Smooth muscle cell (in vitro differentiated cells): ENCODE measurements around the gene KIF12. TPM values are rescaled to one million over a fixed set of nuclear protein-coding genes. Genes with fewer than 3 reads are reported as not detected.

Experiments used
- DNase-seq: peaks from one replicate; lab custom pipeline; 2025; ENCODE audit not compliant: unreplicated experiment; lab: John Stamatoyannopoulos, UW
- H2AFZ ChIP-seq: fragments of 200-600 bp; sonication (generic); 2 replicates; pipeline ENCODE4 v1.6.0; 2016; ENCODE audit warnings: antibody characterized with exemption, low read depth, mild to moderate bottlenecking
- H3F3A ChIP-seq: fragments of 200-600 bp; sonication (generic); 2 replicates; pipeline ENCODE4 v1.6.0; 2017; ENCODE audit warnings: antibody characterized with exemption, low read depth
- H3K27ac ChIP-seq: fragments of 200-600 bp; sonication (generic); 2 replicates; pipeline ENCODE4 v1.5.1; 2016; ENCODE audit warnings: low read depth, mild to moderate bottlenecking
- H3K27me3 ChIP-seq: fragments of 200-600 bp; sonication (generic); 2 replicates; pipeline ENCODE4 v1.6.1; 2016; ENCODE audit warnings: low read depth, mild to moderate bottlenecking
- H3K36me3 ChIP-seq: fragments of 200-600 bp; sonication (generic); 2 replicates; pipeline ENCODE4 v1.5.1; 2016; ENCODE audit warnings: low read depth
- H3K4me1 ChIP-seq: fragments of 200-600 bp; sonication (generic); 2 replicates; pipeline ENCODE4 v1.5.1; 2016; ENCODE audit warnings: low read depth
- H3K4me2 ChIP-seq: fragments of 200-600 bp; sonication (generic); 2 replicates; pipeline ENCODE4 v1.6.0; 2016; ENCODE audit warnings: mild to moderate bottlenecking
- H3K4me3 ChIP-seq: fragments of 200-600 bp; sonication (generic); 2 replicates; pipeline ENCODE4 v1.5.1; 2016; ENCODE audit warnings: mild to moderate bottlenecking
- H3K79me2 ChIP-seq: fragments of 200-600 bp; sonication (generic); 2 replicates; pipeline ENCODE4 v1.6.0; 2016; ENCODE audit warnings: low read depth, mild to moderate bottlenecking
- H3K9ac ChIP-seq: fragments of 200-600 bp; sonication (generic); 2 replicates; pipeline ENCODE4 v1.6.0; 2016; ENCODE audit warnings: low read depth
- H3K9me3 ChIP-seq: fragments of 200-600 bp; sonication (generic); replicated peaks from 2 replicates; pipeline ENCODE4 v1.5.1; 2016; ENCODE audit warnings: low read depth
- H4K20me1 ChIP-seq: fragments of 200-600 bp; sonication (generic); 2 replicates; pipeline ENCODE4 v1.6.0; 2016; ENCODE audit warnings: low read depth
- WGBS: methylation state at CpG from one replicate; pipeline ENCODE4 v1.1.7; 2016; ENCODE audit warnings: low lambda C conversion rate; 5-methylcytosine and 5-hydroxymethylcytosine counted together
- polyA plus RNA-seq: library from polyadenylated mRNA; unstranded; fragments of >200 nt; fragmentation: Nextera tagmentation; extraction: Ambion mirVana; gene quantifications from 2 replicates; pipeline ENCODE4 v1.2.1, GENCODE V29; 2016
- total RNA-seq: library from RNA; depleted of rRNA; stranded (reverse); fragments of >200 nt; gene quantifications from 2 replicates; pipeline ENCODE4 v1.2.3, GENCODE V29; 2014
- TF ChIP-seq, protein P1 (sequence below): fragments of 200-600 bp; sonication (generic); IDR thresholded peaks from 2 replicates; pipeline ENCODE4 v1.5.1; 2017; ENCODE audit warnings: borderline replicate concordance, mild to moderate bottlenecking, antibody characterized with exemption; ENCODE audit not compliant: insufficient read depth, poor library complexity, severe bottlenecking

Gene KIF12
- total and polyA plus RNA-seq, 2 experiments from 2014 or later = not detected

GRCh38 chr9:114058688-114059046 is 40.4 kb downstream of the KIF12 start:
- no peak overlapping the region for H3K4me2 ChIP-seq
- no peak overlapping the region for H3K4me3 ChIP-seq
- H3K4me1 ChIP-seq = no peaks in the 10 kb centered on the region
- H3K36me3 ChIP-seq = no peaks in the 10 kb centered on the region
- no peaks in the 10 kb centered on the region for H3K9me3 ChIP-seq
- no peaks in the 10 kb centered on the region for H3F3A ChIP-seq
- TF ChIP-seq, protein P1, sequence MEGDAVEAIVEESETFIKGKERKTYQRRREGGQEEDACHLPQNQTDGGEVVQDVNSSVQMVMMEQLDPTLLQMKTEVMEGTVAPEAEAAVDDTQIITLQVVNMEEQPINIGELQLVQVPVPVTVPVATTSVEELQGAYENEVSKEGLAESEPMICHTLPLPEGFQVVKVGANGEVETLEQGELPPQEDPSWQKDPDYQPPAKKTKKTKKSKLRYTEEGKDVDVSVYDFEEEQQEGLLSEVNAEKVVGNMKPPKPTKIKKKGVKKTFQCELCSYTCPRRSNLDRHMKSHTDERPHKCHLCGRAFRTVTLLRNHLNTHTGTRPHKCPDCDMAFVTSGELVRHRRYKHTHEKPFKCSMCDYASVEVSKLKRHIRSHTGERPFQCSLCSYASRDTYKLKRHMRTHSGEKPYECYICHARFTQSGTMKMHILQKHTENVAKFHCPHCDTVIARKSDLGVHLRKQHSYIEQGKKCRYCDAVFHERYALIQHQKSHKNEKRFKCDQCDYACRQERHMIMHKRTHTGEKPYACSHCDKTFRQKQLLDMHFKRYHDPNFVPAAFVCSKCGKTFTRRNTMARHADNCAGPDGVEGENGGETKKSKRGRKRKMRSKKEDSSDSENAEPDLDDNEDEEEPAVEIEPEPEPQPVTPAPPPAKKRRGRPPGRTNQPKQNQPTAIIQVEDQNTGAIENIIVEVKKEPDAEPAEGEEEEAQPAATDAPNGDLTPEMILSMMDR = no peak
- 94% methylated on average over 4 of the region's 4 CpGs for WGBS
- no peaks in the 10 kb centered on the region for H4K20me1 ChIP-seq
- no peak overlapping the region for H3K27ac ChIP-seq
- no peak for DNase-seq
- no peaks in the 10 kb centered on the region for H3K79me2 ChIP-seq
- H2AFZ ChIP-seq = no peak overlapping the region
- H3K9ac ChIP-seq = no peak overlapping the region
- no peaks in the 10 kb centered on the region for H3K27me3 ChIP-seq

- H3K9me3 ChIP-seq = no peaks in the 10 kb centered on the region
- TF ChIP-seq, protein P1 = no peak
These were observed 41.8 kb downstream of the KIF12 start for GRCh38 chr9:114057161-114057885.

GRCh38 chr9:114056527-114056926 is 42.6 kb downstream of the KIF12 start:
- TF ChIP-seq, protein P1 = no peak
- no peaks in the 10 kb centered on the region for H3K4me1 ChIP-seq
- H3K36me3 ChIP-seq = no peaks in the 10 kb centered on the region
- H3K9me3 ChIP-seq = no peaks in the 10 kb centered on the region
- WGBS = 97% methylated on average over 5 of the region's 5 CpGs
- H3K79me2 ChIP-seq = no peaks in the 10 kb centered on the region
- no peaks in the 10 kb centered on the region for H4K20me1 ChIP-seq
- no peaks in the 10 kb centered on the region for H3K27me3 ChIP-seq
- no peak overlapping the region for H3K4me3 ChIP-seq
- no peak overlapping the region for H3K4me2 ChIP-seq
- no peak overlapping the region for H2AFZ ChIP-seq
- no peak overlapping the region for H3K27ac ChIP-seq
- no peaks in the 10 kb centered on the region for H3F3A ChIP-seq
- H3K9ac ChIP-seq = no peak overlapping the region
- DNase-seq = no peak

More at GRCh38 chr9:114057161-114057885, 41.8 kb downstream of the KIF12 start:
- no peaks in the 10 kb centered on the region for H3K79me2 ChIP-seq
- no peak overlapping the region for H3K4me3 ChIP-seq
- H3K9ac ChIP-seq = no peak overlapping the region
- no peak overlapping the region for H2AFZ ChIP-seq
- no peaks in the 10 kb centered on the region for H3F3A ChIP-seq
- H3K27me3 ChIP-seq = no peaks in the 10 kb centered on the region
- no peak overlapping the region for H3K27ac ChIP-seq
- no peak for DNase-seq
- H3K36me3 ChIP-seq = no peaks in the 10 kb centered on the region
- H3K4me2 ChIP-seq = no peak overlapping the region
- WGBS = 81% methylated on average over 7 of the region's 7 CpGs
- H4K20me1 ChIP-seq = no peaks in the 10 kb centered on the region
- H3K4me1 ChIP-seq = no peaks in the 10 kb centered on the region

- DNase-seq = no peak
- TF ChIP-seq, protein P1 = no peak
- no peaks in the 10 kb centered on the region for H3K27me3 ChIP-seq
- H3K4me2 ChIP-seq = no peak overlapping the region
- H3K9ac ChIP-seq = no peak overlapping the region
- H3F3A ChIP-seq = no peaks in the 10 kb centered on the region
- no peaks in the 10 kb centered on the region for H3K9me3 ChIP-seq
- H3K27ac ChIP-seq = no peak overlapping the region
- 98% methylated on average over 7 of the region's 7 CpGs for WGBS
- no peak overlapping the region for H3K4me3 ChIP-seq
- peaks cover under 1% of the 10 kb centered on the region for H3K36me3 ChIP-seq
- no peaks in the 10 kb centered on the region for H4K20me1 ChIP-seq
- H3K4me1 ChIP-seq = no peaks in the 10 kb centered on the region
- H2AFZ ChIP-seq = no peak overlapping the region
- no peaks in the 10 kb centered on the region for H3K79me2 ChIP-seq
These were observed 43.2 kb downstream of the KIF12 start for GRCh38 chr9:114055894-114056293.
